ENCODE data around the gene PAK1.

GRCh38 chr11:77440678-77441077 is 33.2 kb downstream of the PAK1 start:
- TF ChIP-seq CTCF (IDR thresholded peaks at IDR 0.05), result no peak
- no peak for TF ChIP-seq EZH2 (IDR thresholded peaks at IDR 0.05; ENCODE audit: borderline replicate concordance, insufficient read depth, low read depth, low read length, poor library complexity, severe bottlenecking)

Data from B cell (primary cell).